ENCODE measurements around the gene AGBL1.

DNA sequence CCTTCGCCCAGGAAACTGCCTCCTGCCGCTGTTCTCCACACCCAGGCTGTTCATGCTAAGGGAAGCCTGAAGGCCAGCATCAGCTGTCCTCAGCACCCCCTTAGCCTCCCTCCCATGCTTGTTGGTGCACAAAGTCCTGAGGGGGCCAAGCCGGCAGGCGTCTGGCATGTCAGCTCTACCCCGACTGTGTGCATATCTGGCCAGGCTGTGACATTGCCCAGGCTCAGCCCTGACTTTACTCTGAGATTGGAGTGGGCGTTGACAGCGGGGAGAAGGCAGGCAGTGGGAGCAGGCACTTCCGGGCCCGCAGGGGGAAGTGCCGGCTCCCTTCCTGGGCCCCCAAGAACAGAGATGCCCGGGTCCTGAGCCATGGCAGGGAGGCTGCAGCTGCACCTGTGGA lies 492.2 kb downstream of the AGBL1 start:
- TF ChIP-seq, protein P1, sequence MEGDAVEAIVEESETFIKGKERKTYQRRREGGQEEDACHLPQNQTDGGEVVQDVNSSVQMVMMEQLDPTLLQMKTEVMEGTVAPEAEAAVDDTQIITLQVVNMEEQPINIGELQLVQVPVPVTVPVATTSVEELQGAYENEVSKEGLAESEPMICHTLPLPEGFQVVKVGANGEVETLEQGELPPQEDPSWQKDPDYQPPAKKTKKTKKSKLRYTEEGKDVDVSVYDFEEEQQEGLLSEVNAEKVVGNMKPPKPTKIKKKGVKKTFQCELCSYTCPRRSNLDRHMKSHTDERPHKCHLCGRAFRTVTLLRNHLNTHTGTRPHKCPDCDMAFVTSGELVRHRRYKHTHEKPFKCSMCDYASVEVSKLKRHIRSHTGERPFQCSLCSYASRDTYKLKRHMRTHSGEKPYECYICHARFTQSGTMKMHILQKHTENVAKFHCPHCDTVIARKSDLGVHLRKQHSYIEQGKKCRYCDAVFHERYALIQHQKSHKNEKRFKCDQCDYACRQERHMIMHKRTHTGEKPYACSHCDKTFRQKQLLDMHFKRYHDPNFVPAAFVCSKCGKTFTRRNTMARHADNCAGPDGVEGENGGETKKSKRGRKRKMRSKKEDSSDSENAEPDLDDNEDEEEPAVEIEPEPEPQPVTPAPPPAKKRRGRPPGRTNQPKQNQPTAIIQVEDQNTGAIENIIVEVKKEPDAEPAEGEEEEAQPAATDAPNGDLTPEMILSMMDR (tag by site-specific recombination; IDR thresholded peaks at IDR 0.05) = no peak
- TF ChIP-seq ZBTB8A (tag by site-specific recombination; IDR thresholded peaks at IDR 0.05) = no peak
- TF ChIP-seq, protein P2, sequence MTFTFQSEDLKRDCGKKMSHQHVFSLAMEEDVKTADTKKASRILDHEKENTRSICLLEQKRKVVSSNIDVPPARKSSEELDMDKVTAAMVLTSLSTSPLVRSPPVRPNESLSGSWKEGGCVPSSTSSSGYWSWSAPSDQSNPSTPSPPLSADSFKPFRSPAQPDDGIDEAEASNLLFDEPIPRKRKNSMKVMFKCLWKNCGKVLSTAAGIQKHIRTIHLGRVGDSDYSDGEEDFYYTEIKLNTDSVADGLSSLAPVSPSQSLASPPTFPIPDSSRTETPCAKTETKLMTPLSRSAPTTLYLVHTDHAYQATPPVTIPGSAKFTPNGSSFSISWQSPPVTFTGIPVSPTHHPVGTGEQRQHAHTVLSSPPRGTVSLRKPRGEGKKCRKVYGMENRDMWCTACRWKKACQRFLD (tag by site-specific recombination; IDR thresholded peaks at IDR 0.05) = no peak
- TF ChIP-seq ZNF138 (tag by site-specific recombination; IDR thresholded peaks at IDR 0.05; ENCODE audit: borderline replicate concordance) = no peak
